Liver (tissue), 9 donors: Measurements from ENCODE around the gene PUS10. TPM values are rescaled to one million over a fixed set of nuclear protein-coding genes. Genes with fewer than 3 reads are reported as not detected.

ENCODE experiments used
- DNase-seq: peaks from one replicate; pipeline ENCODE4 v3.0.0-alpha.2; 2017; ENCODE audit warnings: low spot score
- H3K27ac ChIP-seq, 2 donors: one replicate each; pipeline ENCODE4 v1.7.0; 2013; ENCODE audit warnings: inconsistent platforms in 2 of 2, low read length in 2 of 2, control low read depth in 1 of 2, low read depth in 1 of 2, mild to moderate bottlenecking in 1 of 2
- H3K27me3 ChIP-seq, 4 donors: one replicate each; pipeline versions ENCODE4 v1.6.1 to v1.7.0; 2013; ENCODE audit warnings: low read length in 3 of 4, inconsistent platforms in 1 of 4, mild to moderate bottlenecking in 1 of 4, moderate library complexity in 1 of 4; ENCODE audit not compliant: control insufficient read depth in 4 of 4, insufficient read depth in 4 of 4
- H3K36me3 ChIP-seq, 4 donors: one replicate each; pipeline versions ENCODE4 v1.6.1 to v1.7.0; 2013; ENCODE audit warnings: low read length in 3 of 4, mild to moderate bottlenecking in 3 of 4, low read depth in 1 of 4, moderate library complexity in 1 of 4; ENCODE audit not compliant: control insufficient read depth in 4 of 4, insufficient read depth in 3 of 4
- H3K4me1 ChIP-seq, 4 donors: one replicate each; pipeline versions ENCODE4 v1.6.1 to v1.7.0; 2013; ENCODE audit warnings: low read length in 3 of 4, mild to moderate bottlenecking in 3 of 4, moderate library complexity in 1 of 4; ENCODE audit not compliant: control insufficient read depth in 4 of 4, insufficient read depth in 4 of 4
- H3K4me3 ChIP-seq, 3 donors: one replicate each; pipeline versions ENCODE4 v1.6.1 to v1.7.0; 2013; ENCODE audit warnings: low read length in 3 of 3, control low read depth in 1 of 3, low read depth in 1 of 3, mild to moderate bottlenecking in 1 of 3
- H3K9ac ChIP-seq, 2 donors: one replicate each; pipeline ENCODE4 v1.7.0; 2013; ENCODE audit warnings: low read length in 2 of 2, mild to moderate bottlenecking in 2 of 2, moderate library complexity in 2 of 2, control low read depth in 1 of 2, low read depth in 1 of 2
- H3K9me3 ChIP-seq, 4 donors: one replicate each; pipeline versions ENCODE4 v1.6.1 to v1.7.0; 2013; ENCODE audit warnings: low read length in 3 of 4; ENCODE audit not compliant: control insufficient read depth in 4 of 4
- EGR1 ChIP-seq, 2 donors: IDR thresholded peaks; 2 replicates each; pipeline ENCODE4 v1.6.1; 2016 to 2018; ENCODE audit warnings: antibody characterized with exemption in 2 of 2, low read depth in 2 of 2
- FOXA1 ChIP-seq: IDR thresholded peaks from 2 replicates; pipeline ENCODE4 v1.6.1; 2016; ENCODE audit warnings: antibody characterized with exemption
- FOXA2 ChIP-seq: IDR thresholded peaks from 2 replicates; pipeline ENCODE4 v1.6.1; 2016; ENCODE audit warnings: antibody characterized with exemption
- GABPA ChIP-seq, 2 donors: IDR thresholded peaks in 1 of 2; conservative IDR thresholded peaks in 1 of 2; 2 replicates each; pipeline ENCODE4 v1.6.1; 2016; ENCODE audit warnings: antibody characterized with exemption in 2 of 2, mild to moderate bottlenecking in 1 of 2, moderate library complexity in 1 of 2
- HNF4A ChIP-seq, 2 donors: conservative IDR thresholded peaks; 2 replicates each; pipeline ENCODE4 v1.6.1; 2016; ENCODE audit warnings: antibody characterized with exemption in 2 of 2, mild to moderate bottlenecking in 2 of 2
- HNF4G ChIP-seq: IDR thresholded peaks from 2 replicates; pipeline ENCODE4 v1.6.1; 2016; ENCODE audit warnings: antibody characterized with exemption
- JUND ChIP-seq, 2 donors: IDR thresholded peaks; 2 replicates each; pipeline ENCODE4 v1.6.1; 2016; ENCODE audit warnings: antibody characterized with exemption in 2 of 2
- NR2F2 ChIP-seq: IDR thresholded peaks from 2 replicates; pipeline ENCODE4 v1.6.1; 2016; ENCODE audit warnings: antibody characterized with exemption
- RAD21 ChIP-seq, 2 donors: IDR thresholded peaks; 2 replicates each; pipeline ENCODE4 v1.6.1; 2016; ENCODE audit warnings: antibody characterized with exemption in 2 of 2, mild to moderate bottlenecking in 2 of 2
- RXRA ChIP-seq, 2 donors: IDR thresholded peaks; 2 replicates each; pipeline ENCODE4 v1.6.1; 2017 to 2018; ENCODE audit warnings: antibody characterized with exemption in 2 of 2, mild to moderate bottlenecking in 1 of 2
- SP1 ChIP-seq: IDR thresholded peaks from 2 replicates; pipeline ENCODE4 v1.6.1; 2018; ENCODE audit warnings: antibody characterized with exemption, mild to moderate bottlenecking
- TAF1 ChIP-seq: conservative IDR thresholded peaks from 2 replicates; pipeline ENCODE4 v1.6.1; 2016; ENCODE audit warnings: antibody characterized with exemption, mild to moderate bottlenecking
- YY1 ChIP-seq: IDR thresholded peaks from 2 replicates; pipeline ENCODE4 v1.6.1; 2016; ENCODE audit warnings: antibody characterized with exemption, mild to moderate bottlenecking
- WGBS: extraction: QIAGEN DNeasy Blood & Tissue Kit; methylation state at CpG from one replicate; pipeline ENCODE4 v1.1.7; 2013; 5-methylcytosine and 5-hydroxymethylcytosine counted together
- polyA plus RNA-seq, 2 donors: library from polyadenylated mRNA; stranded (reverse) in 1 of 2; unstranded in 1 of 2; fragments of 200-250 nt in 1 of 2; fragments of >200 nt in 1 of 2; fragmentation: Nextera tagmentation in 1 of 2; extraction: Ambion mirVana in 1 of 2; gene quantifications; one replicate each; pipeline versions ENCODE4 v1.2.1 to v1.2.3, GENCODE V29; 2013 to 2015
- total RNA-seq, 2 donors: library from RNA; depleted of rRNA; stranded (reverse); fragments of >200 nt; gene quantifications; one replicate each; pipeline ENCODE4 v1.2.3, GENCODE V29; 2014
- TF ChIP-seq, protein P1 (sequence below): IDR thresholded peaks from 2 replicates; pipeline ENCODE4 v1.6.1; 2016; ENCODE audit warnings: antibody characterized with exemption
- TF ChIP-seq, protein P2 (sequence below): IDR thresholded peaks from 2 replicates; pipeline ENCODE4 v1.6.1; 2016; ENCODE audit warnings: antibody characterized with exemption
- TF ChIP-seq, protein P3 (sequence below): IDR thresholded peaks from 2 replicates; pipeline ENCODE4 v1.6.1; 2016; ENCODE audit warnings: antibody characterized with exemption, mild to moderate bottlenecking
- TF ChIP-seq, protein P4 (sequence below): fragments of 150-350 bp; IDR thresholded peaks from 2 replicates; pipeline ENCODE4 v1.5.1; 2017; ENCODE audit warnings: improper control_type of control experiment, low read depth, low read length; ENCODE audit not compliant: missing input control
- TF ChIP-seq, protein P5 (sequence below): IDR thresholded peaks from 2 replicates; pipeline ENCODE4 v1.6.1; 2016; ENCODE audit warnings: antibody characterized with exemption
- donor health status: healthy.
- donor health status: healthy.
- donor health status: healthy.
- donor health status: healthy.
- donor health status: healthy.

PUS10 gene
- total and polyA plus RNA-seq, 4 donors, result 4.3 to 19.6 (median 6.4) TPM

DNA sequence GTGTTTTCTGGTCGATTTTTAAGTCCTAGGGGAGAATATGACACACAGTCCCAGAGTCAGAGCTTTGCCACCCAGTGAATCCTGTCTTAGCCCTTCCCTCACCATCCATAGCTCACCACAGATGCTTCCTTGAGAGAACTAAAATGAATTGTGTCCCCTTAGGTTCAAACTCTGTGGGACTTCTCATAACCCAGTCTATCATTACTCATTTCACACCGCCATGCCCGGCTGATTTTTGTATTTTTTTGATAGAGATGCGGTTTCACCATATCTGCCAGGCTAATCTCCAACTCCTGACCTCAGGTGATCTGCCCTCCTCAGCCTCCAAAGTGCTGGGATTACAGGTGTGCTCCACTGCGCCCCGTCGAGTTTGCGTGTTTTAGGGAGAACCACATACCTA, 69.9 kb downstream of the PUS10 start:
- Histone ChIP-seq H3K4me3 (no peak overlapping the region), H3K27me3 (no peaks in the 10 kb centered on the region), H3K27ac (no peak overlapping the region), H3K9ac (no peak overlapping the region), H3K4me1 (no peaks in the 10 kb centered on the region), H3K36me3 (peaks cover 0 to 34% (median 13%) of the 10 kb centered on the region in 4 donors), H3K9me3 (no peaks in the 10 kb centered on the region)
- WGBS, result 97% methylated on average over 8 of the region's 8 CpGs
- DNase-seq, result no peak
- TF ChIP-seq FOXA2 (no peak), FOXA1 (no peak)
- TF ChIP-seq, protein P1, sequence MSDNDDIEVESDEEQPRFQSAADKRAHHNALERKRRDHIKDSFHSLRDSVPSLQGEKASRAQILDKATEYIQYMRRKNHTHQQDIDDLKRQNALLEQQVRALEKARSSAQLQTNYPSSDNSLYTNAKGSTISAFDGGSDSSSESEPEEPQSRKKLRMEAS, result no peak

DNA sequence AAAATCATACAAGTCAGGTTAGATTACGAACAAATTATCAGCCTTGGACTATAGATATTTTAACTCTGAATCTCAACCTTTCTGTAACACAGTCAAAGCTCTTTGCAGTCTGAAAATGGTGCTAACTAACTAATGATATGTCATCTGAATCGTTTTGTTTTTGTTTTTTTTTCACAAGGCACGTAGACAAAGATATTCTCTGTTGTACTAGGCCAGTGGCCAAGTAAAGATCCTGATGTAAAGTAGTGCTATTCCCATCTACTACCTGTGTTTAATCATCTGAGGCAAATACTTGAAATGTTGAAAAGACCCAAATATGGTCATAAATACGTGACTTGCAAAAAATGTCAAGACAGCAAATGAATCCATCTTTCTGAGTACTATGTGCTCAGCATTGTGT, 71.0 kb downstream of the PUS10 start:
- TF ChIP-seq RAD21 (IDR thresholded peaks at IDR 0.05) (no peak), HNF4A (conservative IDR thresholded peaks at IDR 0.05) (no peak), TAF1 (no peak), EGR1 (IDR thresholded peaks at IDR 0.05; ENCODE audit: low read depth in 2 of 2) (no peak), SP1 (no peak), JUND (IDR thresholded peaks at IDR 0.05) (no peak), NR2F2 (no peak), HNF4G (no peak), FOXA2 (no peak), FOXA1 (no peak), GABPA (IDR thresholded peaks at IDR 0.05 in 1 of 2, conservative IDR thresholded peaks at IDR 0.05 in 1 of 2) (no peak), YY1 (no peak), RXRA (IDR thresholded peaks at IDR 0.05) (no peak)
- TF ChIP-seq, protein P2, sequence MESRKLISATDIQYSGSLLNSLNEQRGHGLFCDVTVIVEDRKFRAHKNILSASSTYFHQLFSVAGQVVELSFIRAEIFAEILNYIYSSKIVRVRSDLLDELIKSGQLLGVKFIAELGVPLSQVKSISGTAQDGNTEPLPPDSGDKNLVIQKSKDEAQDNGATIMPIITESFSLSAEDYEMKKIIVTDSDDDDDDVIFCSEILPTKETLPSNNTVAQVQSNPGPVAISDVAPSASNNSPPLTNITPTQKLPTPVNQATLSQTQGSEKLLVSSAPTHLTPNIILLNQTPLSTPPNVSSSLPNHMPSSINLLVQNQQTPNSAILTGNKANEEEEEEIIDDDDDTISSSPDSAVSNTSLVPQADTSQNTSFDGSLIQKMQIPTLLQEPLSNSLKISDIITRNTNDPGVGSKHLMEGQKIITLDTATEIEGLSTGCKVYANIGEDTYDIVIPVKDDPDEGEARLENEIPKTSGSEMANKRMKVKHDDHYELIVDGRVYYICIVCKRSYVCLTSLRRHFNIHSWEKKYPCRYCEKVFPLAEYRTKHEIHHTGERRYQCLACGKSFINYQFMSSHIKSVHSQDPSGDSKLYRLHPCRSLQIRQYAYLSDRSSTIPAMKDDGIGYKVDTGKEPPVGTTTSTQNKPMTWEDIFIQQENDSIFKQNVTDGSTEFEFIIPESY, result no peak
- TF ChIP-seq, protein P3, sequence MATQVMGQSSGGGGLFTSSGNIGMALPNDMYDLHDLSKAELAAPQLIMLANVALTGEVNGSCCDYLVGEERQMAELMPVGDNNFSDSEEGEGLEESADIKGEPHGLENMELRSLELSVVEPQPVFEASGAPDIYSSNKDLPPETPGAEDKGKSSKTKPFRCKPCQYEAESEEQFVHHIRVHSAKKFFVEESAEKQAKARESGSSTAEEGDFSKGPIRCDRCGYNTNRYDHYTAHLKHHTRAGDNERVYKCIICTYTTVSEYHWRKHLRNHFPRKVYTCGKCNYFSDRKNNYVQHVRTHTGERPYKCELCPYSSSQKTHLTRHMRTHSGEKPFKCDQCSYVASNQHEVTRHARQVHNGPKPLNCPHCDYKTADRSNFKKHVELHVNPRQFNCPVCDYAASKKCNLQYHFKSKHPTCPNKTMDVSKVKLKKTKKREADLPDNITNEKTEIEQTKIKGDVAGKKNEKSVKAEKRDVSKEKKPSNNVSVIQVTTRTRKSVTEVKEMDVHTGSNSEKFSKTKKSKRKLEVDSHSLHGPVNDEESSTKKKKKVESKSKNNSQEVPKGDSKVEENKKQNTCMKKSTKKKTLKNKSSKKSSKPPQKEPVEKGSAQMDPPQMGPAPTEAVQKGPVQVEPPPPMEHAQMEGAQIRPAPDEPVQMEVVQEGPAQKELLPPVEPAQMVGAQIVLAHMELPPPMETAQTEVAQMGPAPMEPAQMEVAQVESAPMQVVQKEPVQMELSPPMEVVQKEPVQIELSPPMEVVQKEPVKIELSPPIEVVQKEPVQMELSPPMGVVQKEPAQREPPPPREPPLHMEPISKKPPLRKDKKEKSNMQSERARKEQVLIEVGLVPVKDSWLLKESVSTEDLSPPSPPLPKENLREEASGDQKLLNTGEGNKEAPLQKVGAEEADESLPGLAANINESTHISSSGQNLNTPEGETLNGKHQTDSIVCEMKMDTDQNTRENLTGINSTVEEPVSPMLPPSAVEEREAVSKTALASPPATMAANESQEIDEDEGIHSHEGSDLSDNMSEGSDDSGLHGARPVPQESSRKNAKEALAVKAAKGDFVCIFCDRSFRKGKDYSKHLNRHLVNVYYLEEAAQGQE, result no peak
- TF ChIP-seq, protein P4, sequence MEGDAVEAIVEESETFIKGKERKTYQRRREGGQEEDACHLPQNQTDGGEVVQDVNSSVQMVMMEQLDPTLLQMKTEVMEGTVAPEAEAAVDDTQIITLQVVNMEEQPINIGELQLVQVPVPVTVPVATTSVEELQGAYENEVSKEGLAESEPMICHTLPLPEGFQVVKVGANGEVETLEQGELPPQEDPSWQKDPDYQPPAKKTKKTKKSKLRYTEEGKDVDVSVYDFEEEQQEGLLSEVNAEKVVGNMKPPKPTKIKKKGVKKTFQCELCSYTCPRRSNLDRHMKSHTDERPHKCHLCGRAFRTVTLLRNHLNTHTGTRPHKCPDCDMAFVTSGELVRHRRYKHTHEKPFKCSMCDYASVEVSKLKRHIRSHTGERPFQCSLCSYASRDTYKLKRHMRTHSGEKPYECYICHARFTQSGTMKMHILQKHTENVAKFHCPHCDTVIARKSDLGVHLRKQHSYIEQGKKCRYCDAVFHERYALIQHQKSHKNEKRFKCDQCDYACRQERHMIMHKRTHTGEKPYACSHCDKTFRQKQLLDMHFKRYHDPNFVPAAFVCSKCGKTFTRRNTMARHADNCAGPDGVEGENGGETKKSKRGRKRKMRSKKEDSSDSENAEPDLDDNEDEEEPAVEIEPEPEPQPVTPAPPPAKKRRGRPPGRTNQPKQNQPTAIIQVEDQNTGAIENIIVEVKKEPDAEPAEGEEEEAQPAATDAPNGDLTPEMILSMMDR, result no peak
- TF ChIP-seq, protein P1, result no peak
- TF ChIP-seq, protein P5, sequence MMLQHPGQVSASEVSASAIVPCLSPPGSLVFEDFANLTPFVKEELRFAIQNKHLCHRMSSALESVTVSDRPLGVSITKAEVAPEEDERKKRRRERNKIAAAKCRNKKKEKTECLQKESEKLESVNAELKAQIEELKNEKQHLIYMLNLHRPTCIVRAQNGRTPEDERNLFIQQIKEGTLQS, result no peak
- Histone ChIP-seq H3K9me3 (no peaks in the 10 kb centered on the region), H3K4me1 (no peaks in the 10 kb centered on the region), H3K36me3 (peaks cover 0 to 35% (median 12%) of the 10 kb centered on the region in 4 donors), H3K27me3 (no peaks in the 10 kb centered on the region), H3K9ac (no peak overlapping the region), H3K4me3 (no peak overlapping the region), H3K27ac (no peak overlapping the region)
- no peak for DNase-seq
- 76% methylated on average over 4 of the region's 4 CpGs for WGBS
